MM.1S (cell line): Measurements from ENCODE around the gene CAPN6.

ENCODE experiments used
- DNase-seq: peaks from one replicate; pipeline ENCODE4 v3.0.0-alpha.2; 2015
- H2AFZ ChIP-seq: fragments of 300-600 bp; sonication (generic); 2 replicates; pipeline ENCODE4 v1.6.0; 2016; ENCODE audit warnings: antibody characterized with exemption, low read length
- H3F3A ChIP-seq: fragments of 300-600 bp; sonication (generic); 2 replicates; pipeline ENCODE4 v1.6.1; 2016; ENCODE audit warnings: mild to moderate bottlenecking, antibody characterized with exemption, low read length, moderate library complexity, mixed read lengths; ENCODE audit not compliant: insufficient read depth
- H3K27ac ChIP-seq: fragments of 300-600 bp; sonication (generic); 2 replicates; pipeline ENCODE4 v1.5.1; 2016; ENCODE audit warnings: mild to moderate bottlenecking, low read length
- H3K27me3 ChIP-seq: fragments of 300-600 bp; sonication (generic); replicated peaks from 2 replicates; pipeline ENCODE4 v1.6.0; 2016; ENCODE audit warnings: low read length; ENCODE audit not compliant: insufficient read depth
- H3K36me3 ChIP-seq: fragments of 300-600 bp; sonication (generic); replicated peaks from 2 replicates; pipeline ENCODE4 v1.6.1; 2016; ENCODE audit warnings: mild to moderate bottlenecking, low read length, mixed read lengths; ENCODE audit not compliant: insufficient read depth
- H3K4me1 ChIP-seq: fragments of 300-600 bp; sonication (generic); 2 replicates; pipeline ENCODE4 v1.6.1; 2016; ENCODE audit warnings: low read length, mixed read lengths
- H3K4me2 ChIP-seq: fragments of 300-600 bp; sonication (generic); 2 replicates; pipeline ENCODE4 v1.6.0; 2016; ENCODE audit warnings: low read depth, low read length
- H3K4me3 ChIP-seq: fragments of 300-600 bp; sonication (generic); 2 replicates; pipeline ENCODE4 v1.5.1; 2016; ENCODE audit warnings: low read length, mixed read lengths
- H3K79me2 ChIP-seq: fragments of 300-600 bp; sonication (generic); 2 replicates; pipeline ENCODE4 v1.6.1; 2016; ENCODE audit warnings: mixed run types, low read length, mixed read lengths
- H3K9ac ChIP-seq: fragments of 300-600 bp; sonication (generic); 2 replicates; pipeline ENCODE4 v1.6.1; 2016; ENCODE audit warnings: low read length, mixed read lengths
- H3K9me2 ChIP-seq: fragments of 300-600 bp; sonication (generic); replicated peaks from 2 replicates; pipeline ENCODE4 v1.6.1; 2016; ENCODE audit warnings: mild to moderate bottlenecking, low read length, mixed read lengths; ENCODE audit not compliant: insufficient read depth
- H3K9me3 ChIP-seq: fragments of 300-600 bp; sonication (generic); replicated peaks from 2 replicates; pipeline ENCODE4 v1.6.1; 2016; ENCODE audit warnings: mild to moderate bottlenecking, low read length, mixed read lengths; ENCODE audit not compliant: insufficient read depth
- H4K20me1 ChIP-seq: fragments of 300-600 bp; sonication (generic); 2 replicates; pipeline ENCODE4 v1.6.1; 2016; ENCODE audit warnings: mild to moderate bottlenecking, low read length, moderate library complexity, mixed read lengths; ENCODE audit not compliant: insufficient read depth
- CTCF ChIP-seq: fragments of 300-600 bp; sonication (generic); IDR thresholded peaks from 2 replicates; pipeline ENCODE4 v1.5.1; 2016; ENCODE audit warnings: antibody characterized with exemption, low read length, mixed read lengths
- EZH2 ChIP-seq: fragments of 300-600 bp; sonication (generic); optimal IDR thresholded peaks from 2 replicates; pipeline ENCODE3; 2017; ENCODE audit warnings: low read depth, mild to moderate bottlenecking, antibody characterized with exemption, low read length, mixed read lengths
- EZH2phosphoT487 ChIP-seq: fragments of 300-600 bp; sonication (generic); IDR thresholded peaks from 2 replicates; pipeline ENCODE4 v1.6.1; 2018; ENCODE audit warnings: antibody characterized with exemption, low read length

CAPN6 gene

DNA sequence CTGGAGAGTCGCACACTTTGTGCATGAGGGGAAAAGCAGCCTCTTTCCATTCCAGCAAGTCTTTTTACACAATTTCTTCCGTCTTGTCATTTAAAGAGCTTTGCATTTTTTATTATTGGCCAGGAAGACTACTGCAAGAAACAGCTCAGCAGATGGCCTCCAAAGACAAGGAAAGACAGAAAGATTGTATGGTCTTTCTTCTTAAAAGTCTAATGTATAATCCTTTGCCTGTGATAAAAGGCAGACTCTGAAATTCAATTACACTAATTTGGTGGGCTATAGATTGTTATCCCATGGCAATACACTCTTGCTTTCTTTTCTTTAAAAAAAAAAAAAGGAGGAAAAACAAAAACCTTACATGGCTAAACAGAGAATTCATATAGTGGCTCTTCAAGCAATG, 5.9 kb downstream of the CAPN6 start:
- Histone ChIP-seq H4K20me1 (no peaks in the 10 kb centered on the region), H3K36me3 (no peaks in the 10 kb centered on the region), H3K27me3 (no peaks in the 10 kb centered on the region), H3K4me1 (no peaks in the 10 kb centered on the region), H3K4me2 (no peak overlapping the region), H3K79me2 (no peaks in the 10 kb centered on the region), H2AFZ (no peak overlapping the region), H3K9me2 (no peaks in the 10 kb centered on the region), H3K4me3 (no peak overlapping the region), H3F3A (peaks cover under 1% of the 10 kb centered on the region; the same call in 1 of the 2 replicates), H3K9ac (no peak overlapping the region), H3K9me3 (no peaks in the 10 kb centered on the region), H3K27ac (no peak overlapping the region)
- no peak for DNase-seq
- TF ChIP-seq CTCF (no peak), EZH2phosphoT487 (no peak), EZH2 (no peak)

- H3K79me2 ChIP-seq: no peaks in the 10 kb centered on the region
- no peaks in the 10 kb centered on the region for H3K9me2 ChIP-seq
- H3K27me3 ChIP-seq: no peaks in the 10 kb centered on the region
- H3K36me3 ChIP-seq: no peaks in the 10 kb centered on the region
- H3K4me2 ChIP-seq: no peak overlapping the region
- no peak overlapping the region for H3K27ac ChIP-seq
- H3K9ac ChIP-seq: no peak overlapping the region
- H2AFZ ChIP-seq: no peak overlapping the region
- H4K20me1 ChIP-seq: no peaks in the 10 kb centered on the region
- TF ChIP-seq CTCF (no peak), EZH2 (no peak), EZH2phosphoT487 (no peak)
- no peak overlapping the region for H3K4me3 ChIP-seq
- H3K4me1 ChIP-seq: no peaks in the 10 kb centered on the region
- no peaks in the 10 kb centered on the region for H3F3A ChIP-seq
- no peaks in the 10 kb centered on the region for H3K9me3 ChIP-seq
- no peak for DNase-seq
Observed at GRCh38 chrX:111262086-111262485, 8.2 kb downstream of the CAPN6 start.

GRCh38 chrX:111260451-111260850, 9.8 kb downstream of the CAPN6 start:
- Histone ChIP-seq H2AFZ (no peak overlapping the region), H3K4me1 (no peaks in the 10 kb centered on the region), H3F3A (no peaks in the 10 kb centered on the region), H3K9ac (no peak overlapping the region), H3K27me3 (no peaks in the 10 kb centered on the region), H3K4me3 (no peak overlapping the region), H4K20me1 (no peaks in the 10 kb centered on the region), H3K9me2 (no peaks in the 10 kb centered on the region), H3K79me2 (no peaks in the 10 kb centered on the region), H3K27ac (no peak overlapping the region), H3K9me3 (no peaks in the 10 kb centered on the region), H3K4me2 (no peak overlapping the region), H3K36me3 (no peaks in the 10 kb centered on the region)
- TF ChIP-seq EZH2phosphoT487 (no peak), CTCF (no peak), EZH2 (no peak)
- DNase-seq: no peak
